K562 (cell line): ENCODE measurements around the gene NFATC3. TPM values are rescaled to one million over a fixed set of nuclear protein-coding genes. Genes with fewer than 3 reads are reported as not detected.

Source experiments
- ATAC-seq: fragments of 200-7000 bp; cut with Tn5 transposase; 3 replicates; pipeline ENCODE4 v1.9.1; 2020; ENCODE audit warnings: moderate library complexity
- BruUV-seq: library from RNA; stranded (reverse); fragments of 400-500 nt; replicated peaks from 2 replicates; lab custom pipeline; 2021; lab: Mats Ljungman, UMichigan
- CTCF ChIA-PET: fragments of 300-600 bp; formaldehyde crosslinking; extraction: SDS; loops from one replicate; lab custom pipeline; 2021; ENCODE audit warnings: low intra/inter-chr PET ratio; lab: Yijun Ruan, JAX
- POLR2A ChIA-PET: fragments of 300-600, 350-650 bp; sonication (Branson Sonifier 250); formaldehyde crosslinking; extraction: SDS; loops from one replicate; lab custom pipeline; 2021; ENCODE audit warnings: antibody characterized with exemption, inconsistent platforms; lab: Yijun Ruan, JAX
- DNase-seq, 4 experiments: peaks; one replicate each; pipeline versions ENCODE4 v3.0.0 to v3.0.0-alpha.2; 2011 to 2018; ENCODE audit warnings: low spot score in 3 of 4, mixed read lengths in 3 of 4; ENCODE audit errors: extremely low read depth in 1 of 4
- FAIRE-seq: peaks from 2 replicates; lab custom pipeline; 2011; peaks lifted over from hg19 to GRCh38; lab: Jason Lieb, UNC
- H2AFZ ChIP-seq: 2 replicates; pipeline ENCODE4 v1.6.0; 2011; ENCODE audit warnings: low read depth, low read length, control low read depth, inconsistent platforms
- H3K27ac ChIP-seq: fragments of 200-600 bp; 3 replicates; pipeline ENCODE4 v1.8.0; 2011; ENCODE audit warnings: low read depth, mild to moderate bottlenecking, control low read depth, inconsistent platforms, low read length, moderate library complexity, mixed read lengths; ENCODE audit errors: extremely low read depth
- H3K27me3 ChIP-seq, 2 experiments: fragments of 300-600 bp in 1 of 2; 2 replicates in 1 of 2; 3 replicates in 1 of 2; pipeline versions ENCODE4 v1.6.0 to v1.8.0; 2011; ENCODE audit warnings: inconsistent platforms in 2 of 2, low read length in 2 of 2, mild to moderate bottlenecking in 1 of 2, mixed read lengths in 1 of 2, moderate library complexity in 1 of 2; ENCODE audit not compliant: control insufficient read depth in 2 of 2, insufficient read depth in 2 of 2
- H3K36me3 ChIP-seq: fragments of 300-600 bp; 3 replicates; pipeline ENCODE4 v1.8.0; 2011; ENCODE audit warnings: mild to moderate bottlenecking, low read length, inconsistent platforms; ENCODE audit not compliant: control insufficient read depth, insufficient read depth
- H3K4me1 ChIP-seq, 2 experiments: fragments of 200-600 bp in 1 of 2; replicated peaks in 1 of 2; 2 replicates in 1 of 2; 3 replicates in 1 of 2; pipeline versions ENCODE4 v1.5.1 to v1.8.0; 2011; ENCODE audit warnings: inconsistent platforms in 2 of 2, low read length in 2 of 2, mild to moderate bottlenecking in 1 of 2, mixed read lengths in 1 of 2, moderate library complexity in 1 of 2; ENCODE audit not compliant: control insufficient read depth in 2 of 2, insufficient read depth in 2 of 2
- H3K4me2 ChIP-seq: 2 replicates; pipeline ENCODE4 v1.6.1; 2011; ENCODE audit warnings: low read length, control low read depth, inconsistent platforms, mixed read lengths; ENCODE audit not compliant: insufficient read depth
- H3K4me3 ChIP-seq: fragments of 200-600 bp; sonication (generic), shearing (Covaris generic); 2 replicates; pipeline ENCODE4 v1.5.1; 2016; ENCODE audit warnings: control low read depth, inconsistent platforms
- H3K79me2 ChIP-seq: fragments of 200-600 bp; 3 replicates; pipeline ENCODE4 v1.8.0; 2011; ENCODE audit warnings: low read length, inconsistent platforms; ENCODE audit not compliant: control insufficient read depth, insufficient read depth
- H3K9ac ChIP-seq, 2 experiments: 2 replicates each; pipeline versions ENCODE4 v1.6.0 to v1.6.1; 2011; ENCODE audit warnings: low read depth in 2 of 2, low read length in 2 of 2, control low read depth in 1 of 2, inconsistent platforms in 1 of 2, mild to moderate bottlenecking in 1 of 2, mixed read lengths in 1 of 2; ENCODE audit not compliant: insufficient read depth in 1 of 2
- H3K9me1 ChIP-seq: one replicate; pipeline ENCODE4 v1.6.0; 2011; ENCODE audit warnings: inconsistent platforms, mild to moderate bottlenecking, low read length, moderate library complexity; ENCODE audit not compliant: control insufficient read depth, insufficient read depth
- H3K9me3 ChIP-seq: replicated peaks from 2 replicates; pipeline ENCODE4 v1.5.1; 2011; ENCODE audit warnings: low read depth, low read length, inconsistent platforms; ENCODE audit not compliant: control insufficient read depth, insufficient read depth
- H4K20me1 ChIP-seq: replicated peaks from 2 replicates; pipeline ENCODE4 v1.6.1; 2011; ENCODE audit warnings: low read length, inconsistent platforms, mixed read lengths; ENCODE audit not compliant: control insufficient read depth, insufficient read depth
- AFF4 ChIP-seq: sonication (generic); formaldehyde crosslinking; IDR thresholded peaks from 2 replicates; pipeline ENCODE4 v1.8.0; 2023; ENCODE audit warnings: mild to moderate bottlenecking, missing genetic modification reagents
- HSF4 ChIP-seq: fragments of 250-450 bp; sonication (Bioruptor Pico); IDR thresholded peaks from 2 replicates; pipeline ENCODE4 v2.1.2; 2022; ENCODE audit warnings: mild to moderate bottlenecking, moderate library complexity, borderline replicate concordance
- ID3 ChIP-seq, 2 experiments: fragments of 250-450 bp in 1 of 2; fragments of 450-650 bp in 1 of 2; sonication (Bioruptor Pico) in 1 of 2; IDR thresholded peaks; 2 replicates each; pipeline versions ENCODE4 v1.6.1 to v1.8.0; 2016 to 2021; ENCODE audit warnings: mild to moderate bottlenecking in 2 of 2, moderate library complexity in 2 of 2, missing compliant biosample characterization in 1 of 2, missing genetic modification characterization in 1 of 2
- POLR2AphosphoS2 ChIP-seq: IDR thresholded peaks from 2 replicates; pipeline ENCODE4 v1.6.1; 2012; ENCODE audit warnings: low read length, improper control_type of control experiment
- POLR3G ChIP-seq: IDR thresholded peaks from 2 replicates; pipeline ENCODE4 v1.6.1; 2011; ENCODE audit not compliant: insufficient read length, insufficient replicate concordance; ENCODE audit errors: extremely low read depth
- RAD21 ChIP-seq, 2 experiments: fragments of 250-450 bp in 1 of 2; fragments of 450-650 bp in 1 of 2; sonication (Bioruptor Pico) in 1 of 2; formaldehyde crosslinking in 1 of 2; IDR thresholded peaks in 1 of 2; conservative IDR thresholded peaks in 1 of 2; 2 replicates each; pipeline versions ENCODE4 v1.4.0 to v1.8.0; 2020 to 2022; ENCODE audit warnings: mild to moderate bottlenecking in 2 of 2, moderate library complexity in 1 of 2
- STAT5A ChIP-seq: IDR thresholded peaks from 2 replicates; pipeline ENCODE4 v1.6.1; 2012; ENCODE audit warnings: low read length, inconsistent platforms, borderline replicate concordance
- TBL1XR1 ChIP-seq, 2 experiments: IDR thresholded peaks; 2 replicates each; pipeline ENCODE4 v1.6.1; 2012; ENCODE audit warnings: improper control_type of control experiment in 2 of 2, low read length in 2 of 2, mild to moderate bottlenecking in 1 of 2
- YBX1 ChIP-seq: fragments of 450-650 bp; IDR thresholded peaks from 2 replicates; pipeline ENCODE4 v1.7.1; 2016; ENCODE audit warnings: mild to moderate bottlenecking
- YY1 ChIP-seq, 3 experiments: IDR thresholded peaks; 2 replicates each; pipeline ENCODE4 v1.6.1; 2011; ENCODE audit warnings: low read length in 2 of 3, mild to moderate bottlenecking in 2 of 3, moderate library complexity in 2 of 3, borderline replicate concordance in 1 of 3, control low read depth in 1 of 3, low read depth in 1 of 3; ENCODE audit not compliant: insufficient read depth in 3 of 3, insufficient replicate concordance in 2 of 3, control insufficient read depth in 1 of 3, insufficient read length in 1 of 3; ENCODE audit errors: extremely low read depth in 1 of 3
- ZHX1 ChIP-seq: fragments of 150-350 bp; conservative IDR thresholded peaks from 2 replicates; pipeline ENCODE4 v1.6.1; 2014; ENCODE audit warnings: low read length
- ZNF124 ChIP-seq: sonication (generic); formaldehyde crosslinking; IDR thresholded peaks from 2 replicates; pipeline ENCODE4 v1.8.1; 2022; ENCODE audit warnings: missing genetic modification reagents
- ZZZ3 ChIP-seq: fragments of 450-650 bp; IDR thresholded peaks from 2 replicates; pipeline ENCODE4 v1.6.1; 2016; ENCODE audit warnings: antibody characterized with exemption, mild to moderate bottlenecking, moderate library complexity
- WGBS: fragments of 100-300 bp; shearing (Covaris generic); methylation state at CpG from one replicate; pipeline ENCODE4 v1.1.6; 2016; ENCODE audit warnings: low coverage, mixed read lengths; ENCODE audit not compliant: insufficient coverage; ENCODE audit errors: missing lambda C conversion rate; 5-methylcytosine and 5-hydroxymethylcytosine counted together
- in situ Hi-C: fragments of 300-500 bp; cut with MboI; formaldehyde crosslinking; loops from 4 replicates; pipeline ENCODE4 v1.15.0; 2018; ENCODE audit warnings: inconsistent platforms, mixed read lengths
- intact Hi-C: fragments of 100-400 bp; cut with micrococcal nuclease; formaldehyde crosslinking; loops from 2 replicates; pipeline ENCODE4 v1.14.2; 2022
- polyA plus RNA-seq, 8 experiments: library from polyadenylated mRNA; depleted of rRNA in 4 of 8; stranded (reverse) in 5 of 8; unstranded in 3 of 8; fragments of >200 nt; fragmentation: Nextera tagmentation in 2 of 8; fragmentation: Illumina TruSeq in 1 of 8; extraction: Ambion mirVana in 2 of 8; extraction: Trizol in 1 of 8; gene quantifications; 2 replicates each; pipeline versions ENCODE4 v1.2.1 to v1.2.3, GENCODE V29; 2011 to 2014; ENCODE audit warnings: inconsistent platforms in 1 of 8, missing spikeins in 1 of 8
- total RNA-seq, 7 experiments: library from RNA; depleted of rRNA in 6 of 7; stranded (reverse); fragments of >200 nt in 6 of 7; fragmentation: Illumina TruSeq in 2 of 7; extraction: Trizol in 2 of 7; gene quantifications; 2 replicates each; pipeline versions ENCODE4 v1.2.1 to v1.2.3, GENCODE V29; 2011 to 2021; ENCODE audit warnings: low replicate concordance in 1 of 7

Gene NFATC3
- total and polyA plus RNA-seq, 9 of the 15 experiments (the other 6 are each of a cell fraction or from before 2014, with no cell fraction given): 15.7 to 98.4 (median 59.4) TPM

GRCh38 chr16:68116256-68116867, 31.2 kb downstream of the NFATC3 start:
- peak; percentile 62 for ATAC-seq
- no peak overlapping the region for H3K27ac ChIP-seq
- TF ChIP-seq YY1 (IDR thresholded peaks at IDR 0.05; ENCODE audit: borderline replicate concordance in 1 of 3, control insufficient read depth in 1 of 3, extremely low read depth in 1 of 3, insufficient read depth in 3 of 3, insufficient read length in 1 of 3, insufficient replicate concordance in 2 of 3, low read depth in 1 of 3, low read length in 2 of 3) (no peak), HSF4 (no peak), POLR3G (no peak), STAT5A (no peak), ID3 (CRISPR knock-in tag; IDR thresholded peaks at IDR 0.05) (no peak), ID3 (tag; IDR thresholded peaks at IDR 0.05) (no peak), ZHX1 (no peak), POLR2AphosphoS2 (no peak), TBL1XR1 (IDR thresholded peaks at IDR 0.05; ENCODE audit: low read length in 2 of 2) (no peak), AFF4 (CRISPR knock-in tag) (no peak), ZZZ3 (no peak), RAD21 (CRISPR knock-in tag; conservative IDR thresholded peaks at IDR 0.05 in 1 of 2, IDR thresholded peaks at IDR 0.05 in 1 of 2) (peak; percentile 16 to 51; a peak in 2 of 4 replicates), ZNF124 (CRISPR knock-in tag) (no peak), YBX1 (no peak)

More at GRCh38 chr16:68116256-68116867, 31.2 kb downstream of the NFATC3 start:
- Histone ChIP-seq H3K4me2 (no peak overlapping the region), H3K27me3 (no peaks in the 10 kb centered on the region), H4K20me1 (peaks cover 24% of the 10 kb centered on the region; the same call in 1 of the 2 replicates), H2AFZ (no peak overlapping the region), H3K79me2 (peaks cover 100% of the 10 kb centered on the region), H3K4me3 (no peak overlapping the region), H3K4me1 (peaks cover 15% of the 10 kb centered on the region in 2 experiments), H3K9me3 (no peaks in the 10 kb centered on the region), H3K9ac (no peak overlapping the region), H3K36me3 (peaks cover 7% of the 10 kb centered on the region; the same call in 1 of the 3 replicates), H3K9me1 (no peaks in the 10 kb centered on the region)
- FAIRE-seq (no peak), DNase-seq (peak; percentile 26 to 42 (median 29))
- no TSS peak for BruUV-seq
- CTCF ChIA-PET: interaction anchor here (1.7 kb wide), 1 partner anchor 21 kb away, joined by 5 read pairs; no protein-coding TSS in a partner anchor
- POLR2A ChIA-PET: interaction anchor here (0.9 to 1.9 kb wide), 2 partner anchors 10 to 14 kb away, joined by 4 to 8 read pairs; no protein-coding TSS in a partner anchor
- WGBS: 66% methylated on average over 2 of the region's 2 CpGs
- in situ Hi-C loops: no loop called here
- intact Hi-C loops: no loop called here
